BLaER1 treated with 17β-estradiol and CSF1 and Interleukin-3, amounts not matched to agents 10 nM and 100 nM (cell line): ENCODE results near the gene TOMM5.
A peak's percentile ranks its signal among the peaks of the same experiment; 100 is the strongest.

Experiments
- H3K27ac ChIP-seq, 11 experiments: shearing (Covaris generic); formaldehyde crosslinking; 2 replicates each; pipeline ENCODE4 v1.8.1; 2022
- H3K27me3 ChIP-seq, 11 experiments: shearing (Covaris generic); formaldehyde crosslinking; 2 replicates each; pipeline ENCODE4 v1.8.1; 2022
- H3K36me3 ChIP-seq, 11 experiments: shearing (Covaris generic); formaldehyde crosslinking; 2 replicates each; pipeline ENCODE4 v1.8.1; 2022
- H3K4me1 ChIP-seq, 10 experiments: shearing (Covaris generic); formaldehyde crosslinking; 2 replicates each; pipeline ENCODE4 v1.8.1; 2022
- H3K4me2 ChIP-seq, 11 experiments: shearing (Covaris generic); formaldehyde crosslinking; 2 replicates each; pipeline ENCODE4 v1.8.1; 2022
- H3K4me3 ChIP-seq, 10 experiments: shearing (Covaris generic); formaldehyde crosslinking; 2 replicates each; pipeline ENCODE4 v1.8.1; 2022
- H3K9ac ChIP-seq, 11 experiments: shearing (Covaris generic); formaldehyde crosslinking; 2 replicates each; pipeline ENCODE4 v1.8.1; 2022
- H3K9me3 ChIP-seq, 11 experiments: shearing (Covaris generic); formaldehyde crosslinking; replicated peaks in 1 of 11; 2 replicates each; pipeline ENCODE4 v1.8.1; 2022
- H4K20me1 ChIP-seq, 11 experiments: shearing (Covaris generic); formaldehyde crosslinking; 2 replicates each; pipeline ENCODE4 v1.8.1; 2022
- Cebpa-rat ChIP-seq, 11 experiments: shearing (Covaris generic); IDR thresholded peaks; 2 replicates each; pipeline ENCODE4 v1.8.1; 2022

Gene TOMM5

GRCh38 chr9:37574241-37574721, 18.1 kb downstream of the TOMM5 start:
- Histone ChIP-seq H3K27me3 (peaks cover 0 to 4% (median 0%) of the 10 kb centered on the region in 11 experiments; a peak in 4 of 22 replicates), H4K20me1 (peaks cover 0 to 73% (median 48%) of the 10 kb centered on the region in 11 experiments; a peak in 18 of 22 replicates), H3K27ac (no peak overlapping the region), H3K4me3 (no peak overlapping the region), H3K36me3 (peaks cover 0 to 31% (median 15%) of the 10 kb centered on the region in 11 experiments; a peak in 13 of 22 replicates), H3K4me1 (peaks cover 17 to 34% (median 26%) of the 10 kb centered on the region in 10 experiments), H3K9me3 (no peaks in the 10 kb centered on the region), H3K4me2 (peak overlapping the region in 6 of 11 experiments; percentile 14 to 97 (median 95); a peak in 7 of 22 replicates), H3K9ac (0 out of 22 replicates have a peak overlapping the region, but pooled peaks of 1 of the 11 experiments have one; percentile 26)
- no peak for TF ChIP-seq Cebpa-rat (IDR thresholded peaks at IDR 0.05)

GRCh38 chr9:37571282-37571681, 21.1 kb downstream of the TOMM5 start:
- Histone ChIP-seq H3K27ac (no peak overlapping the region), H3K4me1 (peaks cover 6 to 28% (median 17%) of the 10 kb centered on the region in 10 experiments; a peak in 19 of 20 replicates), H3K4me2 (no peak overlapping the region), H3K36me3 (peaks cover 0 to 20% (median 5%) of the 10 kb centered on the region in 11 experiments; a peak in 7 of 22 replicates), H3K9ac (no peak overlapping the region), H3K4me3 (no peak overlapping the region), H4K20me1 (peaks cover 0 to 52% (median 20%) of the 10 kb centered on the region in 11 experiments; a peak in 13 of 22 replicates), H3K27me3 (peaks cover 0 to 4% (median 0%) of the 10 kb centered on the region in 11 experiments; a peak in 4 of 22 replicates), H3K9me3 (no peaks in the 10 kb centered on the region)
- TF ChIP-seq Cebpa-rat (IDR thresholded peaks at IDR 0.05), result no peak

- H3K27ac ChIP-seq, result no peak overlapping the region
- H3K36me3 ChIP-seq, result peaks cover 15 to 42% (median 26%) of the 10 kb centered on the region in 11 experiments
- H3K27me3 ChIP-seq, result no peaks in the 10 kb centered on the region; a peak in 1 of 22 replicates
- peaks cover 28 to 32% (median 29%) of the 10 kb centered on the region in 11 experiments for H3K9me3 ChIP-seq
- H4K20me1 ChIP-seq, result peaks cover 0 to 18% (median 0%) of the 10 kb centered on the region in 11 experiments; a peak in 2 of 22 replicates
- peak overlapping the region in 1 of 11 experiments; percentile 43; a peak in 1 of 22 replicates for H3K4me2 ChIP-seq
- TF ChIP-seq Cebpa-rat (IDR thresholded peaks at IDR 0.05), result no peak
- H3K4me3 ChIP-seq, result no peak overlapping the region
- peaks cover 0 to 31% (median 19%) of the 10 kb centered on the region in 10 experiments; a peak in 15 of 20 replicates for H3K4me1 ChIP-seq
- no peak overlapping the region for H3K9ac ChIP-seq
Measured at GRCh38 chr9:37566716-37567115, 25.7 kb downstream of the TOMM5 start.

GRCh38 chr9:37565661-37566618, 26.5 kb downstream of the TOMM5 start:
- Histone ChIP-seq H3K4me2 (peak overlapping the region in 8 of 11 experiments; percentile 35 to 78 (median 61); a peak in 15 of 22 replicates), H3K4me1 (peaks cover 0 to 36% (median 19%) of the 10 kb centered on the region in 10 experiments; a peak in 15 of 20 replicates)
- no peak for TF ChIP-seq Cebpa-rat (IDR thresholded peaks at IDR 0.05)

GRCh38 chr9:37564916-37565315, 27.5 kb downstream of the TOMM5 start:
- no peak overlapping the region for H3K9ac ChIP-seq
- peaks cover 15 to 46% (median 28%) of the 10 kb centered on the region in 11 experiments for H3K36me3 ChIP-seq
- peaks cover 0 to 16% (median 0%) of the 10 kb centered on the region in 11 experiments; a peak in 2 of 22 replicates for H4K20me1 ChIP-seq
- TF ChIP-seq Cebpa-rat (IDR thresholded peaks at IDR 0.05), result no peak
- no peak overlapping the region for H3K27ac ChIP-seq
- H3K4me2 ChIP-seq, result peak overlapping the region in 2 of 11 experiments; percentile 63 to 78; a peak in 4 of 22 replicates
- peak overlapping the region in 1 of 10 experiments; percentile 35; a peak in 3 of 20 replicates for H3K4me3 ChIP-seq
- H3K4me1 ChIP-seq, result peaks cover 0 to 36% (median 19%) of the 10 kb centered on the region in 10 experiments; a peak in 15 of 20 replicates
- H3K9me3 ChIP-seq, result peaks cover 28 to 32% (median 29%) of the 10 kb centered on the region in 11 experiments
- H3K27me3 ChIP-seq, result no peaks in the 10 kb centered on the region; a peak in 1 of 22 replicates

More at GRCh38 chr9:37565661-37566618, 26.5 kb downstream of the TOMM5 start:
- no peaks in the 10 kb centered on the region; a peak in 1 of 22 replicates for H3K27me3 ChIP-seq
- no peak overlapping the region for H3K27ac ChIP-seq
- H4K20me1 ChIP-seq, result peaks cover 0 to 16% (median 0%) of the 10 kb centered on the region in 11 experiments; a peak in 2 of 22 replicates
- 0 out of 22 replicates have a peak overlapping the region, but pooled peaks of 1 of the 11 experiments have one; percentile 33 for H3K9ac ChIP-seq
- H3K36me3 ChIP-seq, result peaks cover 15 to 42% (median 26%) of the 10 kb centered on the region in 11 experiments
- H3K9me3 ChIP-seq, result peaks cover 28 to 32% (median 29%) of the 10 kb centered on the region in 11 experiments
- no peak overlapping the region; a peak in 1 of 20 replicates for H3K4me3 ChIP-seq

- H3K36me3 ChIP-seq, result peaks cover 20 to 55% (median 33%) of the 10 kb centered on the region in 11 experiments
- TF ChIP-seq Cebpa-rat (IDR thresholded peaks at IDR 0.05), result no peak
- no peak overlapping the region for H3K27ac ChIP-seq
- H3K4me3 ChIP-seq, result peak overlapping the region in 6 of 10 experiments; percentile 2 to 39 (median 32); a peak in 6 of 20 replicates
- no peaks in the 10 kb centered on the region; a peak in 1 of 22 replicates for H3K27me3 ChIP-seq
- H3K4me1 ChIP-seq, result peaks cover 0 to 36% (median 19%) of the 10 kb centered on the region in 10 experiments; a peak in 15 of 20 replicates
- H3K4me2 ChIP-seq, result no peak overlapping the region
- no peak overlapping the region for H3K9ac ChIP-seq
- peaks cover 28 to 32% (median 29%) of the 10 kb centered on the region in 11 experiments for H3K9me3 ChIP-seq
- peaks cover 0 to 16% (median 0%) of the 10 kb centered on the region in 11 experiments; a peak in 1 of 22 replicates for H4K20me1 ChIP-seq
Measured at GRCh38 chr9:37563806-37564513, 28.4 kb downstream of the TOMM5 start.

GRCh38 chr9:37562826-37563225, 29.6 kb downstream of the TOMM5 start:
- Histone ChIP-seq H4K20me1 (peaks cover 0 to 16% (median 0%) of the 10 kb centered on the region in 11 experiments; a peak in 1 of 22 replicates), H3K9me3 (peaks cover 28 to 32% (median 29%) of the 10 kb centered on the region in 11 experiments), H3K36me3 (peaks cover 20 to 58% (median 34%) of the 10 kb centered on the region in 11 experiments), H3K4me1 (peaks cover 0 to 39% (median 26%) of the 10 kb centered on the region in 10 experiments; a peak in 15 of 20 replicates), H3K4me3 (no peak overlapping the region), H3K27ac (no peak overlapping the region), H3K9ac (no peak overlapping the region), H3K4me2 (peak overlapping the region in 1 of 11 experiments; percentile 15; a peak in 1 of 22 replicates), H3K27me3 (no peaks in the 10 kb centered on the region; a peak in 1 of 22 replicates)
- no peak for TF ChIP-seq Cebpa-rat (IDR thresholded peaks at IDR 0.05)
